Activated gamma-delta T cell treated with Interleukin-2 at 50 U/mL for 16 hours (primary cell): ENCODE results near the gene COLEC12.

ENCODE experiments used
- DNase-seq: peaks from one replicate; pipeline ENCODE4 v3.0.0-alpha.2; 2020

The COLEC12 gene

GRCh38 chr18:473802-474201 lies 26.7 kb downstream of the COLEC12 start:
- no peak for DNase-seq

- DNase-seq, result no peak
Observed at GRCh38 chr18:471716-472115, 28.8 kb downstream of the COLEC12 start.

GRCh38 chr18:470661-471501 lies 29.6 kb downstream of the COLEC12 start:
- DNase-seq, result no peak

- DNase-seq, result no peak
Observed at GRCh38 chr18:468955-469790, 31.3 kb downstream of the COLEC12 start.

- no peak for DNase-seq
Observed at GRCh38 chr18:463827-464541, 36.5 kb downstream of the COLEC12 start.

- no peak for DNase-seq
Observed at GRCh38 chr18:463403-463802, 37.1 kb downstream of the COLEC12 start.

GRCh38 chr18:461762-462161 lies 38.7 kb downstream of the COLEC12 start:
- DNase-seq, result no peak

GRCh38 chr18:460791-461190 lies 39.7 kb downstream of the COLEC12 start:
- DNase-seq, result no peak

- DNase-seq, result no peak
Observed at GRCh38 chr18:459814-460593, 40.5 kb downstream of the COLEC12 start.

GRCh38 chr18:457521-458412 lies 42.7 kb downstream of the COLEC12 start:
- no peak for DNase-seq

GRCh38 chr18:457140-457519 lies 43.4 kb downstream of the COLEC12 start:
- no peak for DNase-seq

GRCh38 chr18:456361-457139 lies 44.0 kb downstream of the COLEC12 start:
- no peak for DNase-seq

- DNase-seq, result no peak
Observed at GRCh38 chr18:453400-453799, 47.1 kb downstream of the COLEC12 start.

GRCh38 chr18:452816-453215 lies 47.7 kb downstream of the COLEC12 start:
- DNase-seq, result no peak

GRCh38 chr18:449374-449773 lies 51.1 kb downstream of the COLEC12 start:
- no peak for DNase-seq

- no peak for DNase-seq
Observed at GRCh38 chr18:448116-448790, 52.2 kb downstream of the COLEC12 start.

- no peak for DNase-seq
Observed at GRCh38 chr18:446941-447560, 53.5 kb downstream of the COLEC12 start.

- DNase-seq, result no peak
Observed at GRCh38 chr18:445055-445454, 55.4 kb downstream of the COLEC12 start.

- DNase-seq, result no peak
Observed at GRCh38 chr18:438571-438970, 61.9 kb downstream of the COLEC12 start.

- DNase-seq, result no peak
Observed at GRCh38 chr18:435940-436339, 64.6 kb downstream of the COLEC12 start.
